RWPE2 (cell line): ENCODE measurements around the gene ACOX2.

Experiments
- ATAC-seq: fragments of 200-7000 bp; cut with Tn5 transposase; 3 replicates; pipeline ENCODE4 v1.9.1; 2021; ENCODE audit warnings: low read depth
- DNase-seq: peaks from one replicate; pipeline ENCODE4 v3.0.0-alpha.2; 2020; ENCODE audit warnings: low spot score
- H3K27ac ChIP-seq: fragments of 450-650 bp; 2 replicates; pipeline ENCODE4 v1.5.1; 2017; ENCODE audit warnings: mild to moderate bottlenecking; ENCODE audit not compliant: poor library complexity, severe bottlenecking
- H3K27me3 ChIP-seq: fragments of 250-450 bp; sonication (Bioruptor Pico); 2 replicates; pipeline ENCODE4 v1.5.1; 2021; ENCODE audit warnings: mild to moderate bottlenecking, moderate library complexity; ENCODE audit not compliant: insufficient read depth, poor library complexity, severe bottlenecking
- H3K36me3 ChIP-seq: fragments of 250-450 bp; sonication (Bioruptor Pico); 2 replicates; pipeline ENCODE4 v1.5.1; 2020; ENCODE audit warnings: low read depth, mild to moderate bottlenecking, moderate library complexity
- H3K4me1 ChIP-seq: fragments of 250-450 bp; sonication (Bioruptor Pico); 2 replicates; pipeline ENCODE4 v1.5.1; 2021; ENCODE audit warnings: mild to moderate bottlenecking, moderate library complexity; ENCODE audit not compliant: insufficient read depth, poor library complexity, severe bottlenecking
- H3K4me3 ChIP-seq: fragments of 250-450 bp; sonication (Bioruptor Pico); 2 replicates; pipeline ENCODE4 v1.5.1; 2021; ENCODE audit warnings: mild to moderate bottlenecking, moderate library complexity; ENCODE audit not compliant: severe bottlenecking
- H3K9me3 ChIP-seq: fragments of 250-450 bp; sonication (Bioruptor Pico); 2 replicates; pipeline ENCODE4 v1.5.1; 2021; ENCODE audit warnings: mild to moderate bottlenecking, moderate library complexity; ENCODE audit not compliant: severe bottlenecking
- CTCF ChIP-seq: fragments of 450-650 bp; IDR thresholded peaks from one replicate; pipeline ENCODE4 v1.5.1; 2017; ENCODE audit warnings: mild to moderate bottlenecking, moderate library complexity; ENCODE audit not compliant: poor library complexity, severe bottlenecking

Gene ACOX2

GRCh38 chr3:58471025-58471887 lies 65.7 kb downstream of the ACOX2 start:
- Histone ChIP-seq H3K4me1 (peaks cover 18% of the 10 kb centered on the region), H3K4me3 (no peak overlapping the region), H3K36me3 (no peaks in the 10 kb centered on the region), H3K27me3 (no peaks in the 10 kb centered on the region), H3K27ac (peak overlapping the region; percentile 53), H3K9me3 (no peaks in the 10 kb centered on the region)
- DNase-seq (peak; percentile 81), ATAC-seq (peak; percentile 99)
- TF ChIP-seq CTCF: no peak

GRCh38 chr3:58470363-58471024 lies 66.5 kb downstream of the ACOX2 start:
- ATAC-seq (no peak), DNase-seq (no peak)
- Histone ChIP-seq H3K4me1 (peaks cover 18% of the 10 kb centered on the region), H3K36me3 (no peaks in the 10 kb centered on the region), H3K27me3 (no peaks in the 10 kb centered on the region), H3K9me3 (no peaks in the 10 kb centered on the region), H3K27ac (peak overlapping the region; percentile 53), H3K4me3 (no peak overlapping the region)
- TF ChIP-seq CTCF: no peak

- Histone ChIP-seq H3K4me3 (no peak overlapping the region), H3K27me3 (no peaks in the 10 kb centered on the region), H3K27ac (no peak overlapping the region), H3K4me1 (peaks cover 19% of the 10 kb centered on the region), H3K9me3 (no peaks in the 10 kb centered on the region), H3K36me3 (no peaks in the 10 kb centered on the region)
- TF ChIP-seq CTCF: no peak
- ATAC-seq: no peak
- DNase-seq: no peak
Measured at GRCh38 chr3:58469096-58469495, 67.9 kb downstream of the ACOX2 start.

- Histone ChIP-seq H3K9me3 (no peaks in the 10 kb centered on the region), H3K4me1 (peaks cover 24% of the 10 kb centered on the region), H3K27me3 (no peaks in the 10 kb centered on the region), H3K36me3 (no peaks in the 10 kb centered on the region), H3K27ac (no peak overlapping the region), H3K4me3 (no peak overlapping the region)
- no peak for ATAC-seq
- TF ChIP-seq CTCF: no peak
- DNase-seq: no peak
Measured at GRCh38 chr3:58466899-58467563, 70.0 kb downstream of the ACOX2 start.
